WTC11 (cell line): Measurements from ENCODE around the gene MLPH. TPM values are rescaled to one million over a fixed set of nuclear protein-coding genes. Genes with fewer than 3 reads are reported as not detected.

Experiments
- ATAC-seq: fragments of 200-7000 bp; cut with Tn5 transposase; 2 replicates; pipeline ENCODE4 v1.10.0; 2021; ENCODE audit warnings: mild to moderate bottlenecking, moderate library complexity
- CTCF ChIA-PET: fragments of 300-600 bp; sonication (Branson Sonifier 250); formaldehyde crosslinking; loops from one replicate; lab custom pipeline; 2021; ENCODE audit warnings: antibody characterized with exemption; lab: Charles Lee
- POLR2A ChIA-PET: fragments of 350-600 bp; sonication (Branson Sonifier 250); formaldehyde crosslinking; loops from one replicate; lab custom pipeline; 2021; ENCODE audit warnings: antibody characterized with exemption; lab: Charles Lee
- DNase-seq: peaks from one replicate; pipeline ENCODE4 v3.0.0; 2021; ENCODE audit warnings: low spot score
- H3K27ac Mint-ChIP-seq: 2 replicates; pipeline ENCODE4 v1.8.0; 2021; ENCODE audit warnings: mixed read lengths
- H3K27me3 Mint-ChIP-seq: 2 replicates; pipeline ENCODE4 v1.8.0; 2021; ENCODE audit warnings: low read depth, mild to moderate bottlenecking, moderate library complexity, mixed read lengths
- H3K36me3 Mint-ChIP-seq: 2 replicates; pipeline ENCODE4 v1.8.0; 2021; ENCODE audit warnings: mixed read lengths
- H3K4me1 Mint-ChIP-seq: 2 replicates; pipeline ENCODE4 v1.8.0; 2022; ENCODE audit warnings: mixed read lengths
- H3K4me3 Mint-ChIP-seq: 2 replicates; pipeline ENCODE4 v1.8.0; 2021; ENCODE audit warnings: mild to moderate bottlenecking, moderate library complexity, mixed read lengths
- H3K9me3 Mint-ChIP-seq: 2 replicates; pipeline ENCODE4 v1.8.0; 2021; ENCODE audit warnings: mixed read lengths
- AFF4 ChIP-seq: sonication (generic); formaldehyde crosslinking; IDR thresholded peaks from 2 replicates; pipeline ENCODE4 v1.8.1; 2023; ENCODE audit warnings: mild to moderate bottlenecking, missing genetic modification reagents, borderline replicate concordance
- ERG ChIP-seq: fragments of 250-450 bp; sonication (Bioruptor Pico); IDR thresholded peaks from 2 replicates; pipeline ENCODE4 v1.8.0; 2021; ENCODE audit warnings: mild to moderate bottlenecking
- ETV6 ChIP-seq: sonication (generic); formaldehyde crosslinking; IDR thresholded peaks from 2 replicates; pipeline ENCODE4 v1.8.1; 2022; ENCODE audit warnings: mild to moderate bottlenecking, missing genetic modification reagents
- FOXJ3 ChIP-seq: sonication (generic); formaldehyde crosslinking; IDR thresholded peaks from 2 replicates; pipeline ENCODE4 v1.9.0; 2021; ENCODE audit warnings: missing genetic modification reagents, mild to moderate bottlenecking, borderline replicate concordance
- FOXK1 ChIP-seq: sonication (generic); formaldehyde crosslinking; IDR thresholded peaks from 2 replicates; pipeline ENCODE4 v1.8.0; 2022; ENCODE audit warnings: mild to moderate bottlenecking, moderate library complexity, missing genetic modification reagents
- GABPB1 ChIP-seq: sonication (generic); formaldehyde crosslinking; IDR thresholded peaks from 2 replicates; pipeline ENCODE4 v1.8.1; 2023; ENCODE audit warnings: mild to moderate bottlenecking, missing genetic modification reagents
- GRHL2 ChIP-seq: fragments of 250-450 bp; sonication (Bioruptor Pico); IDR thresholded peaks from 2 replicates; pipeline ENCODE4 v1.8.0; 2022; ENCODE audit warnings: mild to moderate bottlenecking, moderate library complexity; ENCODE audit not compliant: insufficient replicate concordance, severe bottlenecking
- GTF2I ChIP-seq: fragments of 250-450 bp; sonication (Bioruptor Pico); conservative IDR thresholded peaks from 2 replicates; pipeline ENCODE4 v1.4.0; 2021; ENCODE audit warnings: mild to moderate bottlenecking
- USF2 ChIP-seq: sonication (generic); formaldehyde crosslinking; IDR thresholded peaks from 2 replicates; pipeline ENCODE4 v1.8.1; 2023; ENCODE audit warnings: mild to moderate bottlenecking, missing genetic modification reagents, moderate library complexity
- ZNF512 ChIP-seq: sonication (generic); formaldehyde crosslinking; IDR thresholded peaks from 2 replicates; pipeline ENCODE4 v1.8.1; 2022; ENCODE audit warnings: missing genetic modification reagents, borderline replicate concordance
- total RNA-seq: library from RNA; stranded (reverse); gene quantifications from 3 replicates; pipeline ENCODE4 v1.2.3, GENCODE V29; 2021
- TF ChIP-seq, protein P1 (sequence below): sonication (generic); formaldehyde crosslinking; IDR thresholded peaks from 2 replicates; pipeline ENCODE4 v1.8.0; 2023; ENCODE audit warnings: mild to moderate bottlenecking, missing genetic modification reagents
- TF ChIP-seq, protein P2 (sequence below): sonication (generic); formaldehyde crosslinking; IDR thresholded peaks from 2 replicates; pipeline ENCODE4 v1.8.0; 2022; ENCODE audit warnings: mild to moderate bottlenecking, missing genetic modification reagents

The MLPH gene
- total RNA-seq, 1 experiment from 2014 or later, result 10.3 TPM

DNA sequence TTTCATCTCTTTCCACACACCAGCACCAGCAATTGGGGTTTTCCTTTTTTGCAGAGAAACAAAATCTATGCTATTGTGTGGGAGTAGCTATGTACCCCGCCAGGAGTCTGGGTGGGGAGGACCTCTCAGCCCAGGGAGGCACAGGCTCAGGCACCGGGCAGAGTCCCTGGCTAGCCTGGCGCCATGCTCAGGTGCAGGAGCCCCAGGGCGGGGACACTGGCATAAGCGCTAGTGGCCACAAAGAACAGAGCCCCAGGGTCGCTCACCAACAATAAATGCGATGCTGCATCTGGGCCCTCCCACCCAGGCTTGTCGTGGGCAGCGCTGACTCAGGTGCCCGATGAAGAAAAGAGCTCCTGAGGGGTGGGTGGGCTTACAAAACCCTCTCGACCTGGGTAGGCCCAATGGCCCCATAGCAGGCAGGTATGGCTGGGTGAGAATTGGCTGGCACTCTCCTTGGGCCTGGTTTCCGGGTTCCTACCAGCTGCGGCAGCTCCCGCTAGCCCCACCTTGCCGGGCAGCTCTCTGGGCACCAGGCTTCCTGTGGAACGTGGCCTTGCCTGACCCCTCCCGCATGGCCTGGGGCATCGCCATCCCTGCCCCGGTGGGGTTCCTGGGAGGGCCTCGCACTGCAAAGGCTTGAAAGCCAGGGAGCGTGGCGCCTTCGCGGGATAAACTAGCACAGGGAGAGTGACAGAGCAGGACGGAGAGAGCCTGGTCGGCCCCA, 41.3 kb upstream of the MLPH start (continued):
- TF ChIP-seq ERG (CRISPR knock-in tag) (no peak), GABPB1 (CRISPR knock-in tag) (no peak), GRHL2 (CRISPR knock-in tag) (no peak), FOXJ3 (CRISPR knock-in tag) (no peak)
- TF ChIP-seq, protein P1, sequence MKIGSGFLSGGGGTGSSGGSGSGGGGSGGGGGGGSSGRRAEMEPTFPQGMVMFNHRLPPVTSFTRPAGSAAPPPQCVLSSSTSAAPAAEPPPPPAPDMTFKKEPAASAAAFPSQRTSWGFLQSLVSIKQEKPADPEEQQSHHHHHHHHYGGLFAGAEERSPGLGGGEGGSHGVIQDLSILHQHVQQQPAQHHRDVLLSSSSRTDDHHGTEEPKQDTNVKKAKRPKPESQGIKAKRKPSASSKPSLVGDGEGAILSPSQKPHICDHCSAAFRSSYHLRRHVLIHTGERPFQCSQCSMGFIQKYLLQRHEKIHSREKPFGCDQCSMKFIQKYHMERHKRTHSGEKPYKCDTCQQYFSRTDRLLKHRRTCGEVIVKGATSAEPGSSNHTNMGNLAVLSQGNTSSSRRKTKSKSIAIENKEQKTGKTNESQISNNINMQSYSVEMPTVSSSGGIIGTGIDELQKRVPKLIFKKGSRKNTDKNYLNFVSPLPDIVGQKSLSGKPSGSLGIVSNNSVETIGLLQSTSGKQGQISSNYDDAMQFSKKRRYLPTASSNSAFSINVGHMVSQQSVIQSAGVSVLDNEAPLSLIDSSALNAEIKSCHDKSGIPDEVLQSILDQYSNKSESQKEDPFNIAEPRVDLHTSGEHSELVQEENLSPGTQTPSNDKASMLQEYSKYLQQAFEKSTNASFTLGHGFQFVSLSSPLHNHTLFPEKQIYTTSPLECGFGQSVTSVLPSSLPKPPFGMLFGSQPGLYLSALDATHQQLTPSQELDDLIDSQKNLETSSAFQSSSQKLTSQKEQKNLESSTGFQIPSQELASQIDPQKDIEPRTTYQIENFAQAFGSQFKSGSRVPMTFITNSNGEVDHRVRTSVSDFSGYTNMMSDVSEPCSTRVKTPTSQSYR (CRISPR knock-in tag), result no peak
- TF ChIP-seq, protein P2, sequence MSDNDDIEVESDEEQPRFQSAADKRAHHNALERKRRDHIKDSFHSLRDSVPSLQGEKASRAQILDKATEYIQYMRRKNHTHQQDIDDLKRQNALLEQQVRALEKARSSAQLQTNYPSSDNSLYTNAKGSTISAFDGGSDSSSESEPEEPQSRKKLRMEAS (CRISPR knock-in tag), result no peak

DNA sequence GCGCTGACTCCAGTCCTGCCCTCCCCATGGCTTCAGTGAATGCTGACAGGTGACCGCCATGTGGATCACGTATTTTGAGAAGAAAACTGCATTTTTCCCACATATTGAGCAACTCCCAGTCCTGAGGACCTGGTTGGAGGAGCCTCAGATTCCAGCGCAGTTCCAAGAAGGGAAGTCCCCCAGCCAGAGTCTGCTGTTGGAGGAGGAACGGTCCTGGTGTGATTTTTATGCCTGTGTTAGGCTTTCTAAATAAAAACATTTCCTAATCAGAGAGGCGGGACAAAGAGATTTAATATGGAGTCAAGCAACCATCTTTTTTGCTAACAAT, 40.7 kb upstream of the MLPH start:
- Mint-ChIP-seq H3K9me3 (peaks cover 4% of the 10 kb centered on the region), H3K27ac (no peak overlapping the region)
- CTCF ChIA-PET, result no interaction called here

More for the DNA sequence above, 40.7 kb upstream of the MLPH start:
- H3K27me3 Mint-ChIP-seq, result peaks cover 16% of the 10 kb centered on the region
- POLR2A ChIA-PET, result no interaction called here
- no peak for DNase-seq
- no peak overlapping the region for H3K4me3 Mint-ChIP-seq
- ATAC-seq, result no peak
- H3K36me3 Mint-ChIP-seq, result no peaks in the 10 kb centered on the region
- no peak for TF ChIP-seq AFF4 (CRISPR knock-in tag)
- TF ChIP-seq FOXJ3 (CRISPR knock-in tag), result no peak
- TF ChIP-seq ZNF512 (CRISPR knock-in tag), result no peak
- TF ChIP-seq ETV6 (CRISPR knock-in tag), result no peak
- TF ChIP-seq FOXK1, result no peak
- TF ChIP-seq GTF2I, result no peak
- TF ChIP-seq USF2 (CRISPR knock-in tag), result no peak
- peaks cover 7% of the 10 kb centered on the region for H3K4me1 Mint-ChIP-seq
